ENCODE results near the gene TLE5.
"Not testable (repeated sequence)": the region's sequence is repeated elsewhere in the genome, so short reads cannot be mapped to it uniquely, and the experiment has no call there.

TLE5 gene

DNA sequence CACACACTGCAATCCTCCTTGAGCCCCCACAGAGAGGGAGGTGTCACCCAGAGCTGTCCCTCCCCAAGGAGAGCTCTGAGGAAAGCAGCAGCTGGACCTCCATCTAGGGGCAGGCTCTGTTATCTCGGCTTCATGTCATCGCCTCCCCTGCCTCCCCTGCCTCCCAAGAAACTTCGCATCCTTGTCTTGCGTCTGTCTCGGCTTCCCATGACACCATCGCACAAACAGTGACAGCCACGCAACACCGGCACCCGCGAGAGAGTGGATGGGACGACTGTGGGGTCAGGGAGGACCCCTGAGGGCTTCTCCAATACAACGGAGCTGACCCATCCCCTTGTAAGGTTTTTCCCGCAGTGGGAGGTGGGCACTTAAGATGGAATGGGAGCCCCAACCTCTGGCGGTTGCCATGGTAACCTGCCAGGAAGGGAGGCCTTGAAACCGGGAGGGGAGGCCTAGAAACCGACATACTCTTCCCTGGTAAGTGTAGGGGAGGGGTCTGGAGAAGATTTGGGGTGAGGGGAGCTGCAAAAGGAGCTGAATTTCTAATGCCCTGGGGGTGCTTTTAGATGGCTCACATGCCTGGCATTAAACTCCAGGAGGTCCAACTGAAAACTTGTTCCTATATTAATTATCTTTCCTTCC, 49.6 kb downstream of the TLE5 start:
- TF ChIP-seq, protein P1, sequence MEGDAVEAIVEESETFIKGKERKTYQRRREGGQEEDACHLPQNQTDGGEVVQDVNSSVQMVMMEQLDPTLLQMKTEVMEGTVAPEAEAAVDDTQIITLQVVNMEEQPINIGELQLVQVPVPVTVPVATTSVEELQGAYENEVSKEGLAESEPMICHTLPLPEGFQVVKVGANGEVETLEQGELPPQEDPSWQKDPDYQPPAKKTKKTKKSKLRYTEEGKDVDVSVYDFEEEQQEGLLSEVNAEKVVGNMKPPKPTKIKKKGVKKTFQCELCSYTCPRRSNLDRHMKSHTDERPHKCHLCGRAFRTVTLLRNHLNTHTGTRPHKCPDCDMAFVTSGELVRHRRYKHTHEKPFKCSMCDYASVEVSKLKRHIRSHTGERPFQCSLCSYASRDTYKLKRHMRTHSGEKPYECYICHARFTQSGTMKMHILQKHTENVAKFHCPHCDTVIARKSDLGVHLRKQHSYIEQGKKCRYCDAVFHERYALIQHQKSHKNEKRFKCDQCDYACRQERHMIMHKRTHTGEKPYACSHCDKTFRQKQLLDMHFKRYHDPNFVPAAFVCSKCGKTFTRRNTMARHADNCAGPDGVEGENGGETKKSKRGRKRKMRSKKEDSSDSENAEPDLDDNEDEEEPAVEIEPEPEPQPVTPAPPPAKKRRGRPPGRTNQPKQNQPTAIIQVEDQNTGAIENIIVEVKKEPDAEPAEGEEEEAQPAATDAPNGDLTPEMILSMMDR (IDR thresholded peaks at IDR 0.05; ENCODE audit: low read depth, low read length): no peak
- no peaks in the 10 kb centered on the region for H3K27me3 ChIP-seq (ENCODE audit: insufficient read depth, low read depth, severe bottlenecking)
- no peak for DNase-seq
- H3K27ac ChIP-seq: no peak overlapping the region
- no peaks in the 10 kb centered on the region for H3K9me3 ChIP-seq (ENCODE audit: severe bottlenecking)
- peaks cover 21% of the 10 kb centered on the region for H3K36me3 ChIP-seq
- H3K4me3 ChIP-seq (ENCODE audit: low read depth, low read length): no peak overlapping the region

DNA sequence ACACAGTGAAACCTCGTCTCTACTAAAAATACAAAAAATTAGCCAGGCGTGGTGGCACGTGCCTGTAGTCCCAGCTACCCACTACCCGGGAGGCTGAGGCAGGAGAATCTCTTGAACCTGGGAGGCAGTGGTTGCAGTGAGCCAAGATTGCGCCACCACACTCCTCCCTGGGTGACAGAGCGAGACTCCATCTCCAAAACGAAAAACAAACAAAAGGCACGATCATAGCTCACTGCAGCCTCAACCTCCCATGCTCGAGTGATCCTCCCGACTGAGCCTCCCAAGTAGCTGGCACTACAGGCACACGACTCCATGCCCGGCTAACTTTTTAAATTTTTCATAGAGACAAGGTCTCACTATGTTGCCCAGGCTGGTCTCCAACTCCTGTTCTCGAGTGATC, 50.2 kb downstream of the TLE5 start:
- H3K4me3 ChIP-seq (ENCODE audit: low read depth, low read length); H3K27me3 ChIP-seq (ENCODE audit: insufficient read depth, low read depth, severe bottlenecking); DNase-seq; H3K27ac ChIP-seq; H3K9me3 ChIP-seq (ENCODE audit: severe bottlenecking): not testable (repeated sequence)
- H3K36me3 ChIP-seq: peaks cover 26% of the 10 kb centered on the region

DNA sequence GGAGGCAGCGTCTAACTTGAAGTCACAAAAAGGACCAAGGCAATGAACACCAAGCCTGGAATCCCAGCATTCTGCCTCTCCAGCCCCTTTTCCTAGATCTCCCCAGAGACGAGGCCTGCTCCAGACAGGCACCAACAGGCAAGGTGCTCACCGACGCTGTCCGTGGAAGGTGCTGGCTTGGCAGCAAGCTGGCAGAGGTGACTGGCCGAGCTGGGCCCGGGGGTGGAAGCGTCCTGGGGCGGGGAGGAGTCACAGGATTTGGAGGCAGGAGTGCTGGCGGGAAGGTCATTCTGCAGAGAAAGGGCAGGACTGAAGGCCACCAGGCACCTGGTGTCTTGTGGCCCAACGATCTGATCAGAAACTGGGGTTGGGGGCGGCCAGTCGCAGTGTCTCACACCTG, 51.4 kb downstream of the TLE5 start:
- Histone ChIP-seq H3K9me3 (ENCODE audit: severe bottlenecking) (no peaks in the 10 kb centered on the region), H3K36me3 (peaks cover 30% of the 10 kb centered on the region), H3K27me3 (ENCODE audit: insufficient read depth, low read depth, severe bottlenecking) (no peaks in the 10 kb centered on the region), H3K27ac (no peak overlapping the region), H3K4me3 (ENCODE audit: low read depth, low read length) (no peak overlapping the region)
- DNase-seq: no peak
- TF ChIP-seq, protein P1 (IDR thresholded peaks at IDR 0.05; ENCODE audit: low read depth, low read length): no peak

DNA sequence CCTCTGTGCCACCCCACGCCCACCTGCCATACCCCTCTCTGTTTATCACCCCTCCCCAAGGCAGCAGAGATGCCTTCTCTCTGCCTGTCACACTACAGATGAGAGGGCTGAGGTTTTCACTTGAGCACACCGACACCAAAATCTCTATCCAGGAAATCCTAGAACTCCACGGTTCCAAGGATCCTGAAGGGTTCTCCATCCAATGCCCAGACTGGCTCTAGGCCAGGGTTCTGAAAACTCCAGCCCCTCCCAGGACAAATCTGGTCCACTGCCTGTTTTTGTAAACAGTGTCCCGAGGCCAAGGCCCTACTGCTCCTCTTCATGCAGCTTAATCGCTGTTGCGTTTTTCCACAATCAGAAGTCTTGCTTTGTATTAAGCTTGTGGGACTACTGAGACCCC, 53.3 kb downstream of the TLE5 start:
- TF ChIP-seq, protein P1 (IDR thresholded peaks at IDR 0.05; ENCODE audit: low read depth, low read length): no peak
- H3K4me3 ChIP-seq (ENCODE audit: low read depth, low read length): no peak overlapping the region
- DNase-seq: no peak
- peaks cover 24% of the 10 kb centered on the region for H3K36me3 ChIP-seq
- no peak overlapping the region for H3K27ac ChIP-seq
- H3K9me3 ChIP-seq (ENCODE audit: severe bottlenecking): no peaks in the 10 kb centered on the region
- H3K27me3 ChIP-seq (ENCODE audit: insufficient read depth, low read depth, severe bottlenecking): no peaks in the 10 kb centered on the region

DNA sequence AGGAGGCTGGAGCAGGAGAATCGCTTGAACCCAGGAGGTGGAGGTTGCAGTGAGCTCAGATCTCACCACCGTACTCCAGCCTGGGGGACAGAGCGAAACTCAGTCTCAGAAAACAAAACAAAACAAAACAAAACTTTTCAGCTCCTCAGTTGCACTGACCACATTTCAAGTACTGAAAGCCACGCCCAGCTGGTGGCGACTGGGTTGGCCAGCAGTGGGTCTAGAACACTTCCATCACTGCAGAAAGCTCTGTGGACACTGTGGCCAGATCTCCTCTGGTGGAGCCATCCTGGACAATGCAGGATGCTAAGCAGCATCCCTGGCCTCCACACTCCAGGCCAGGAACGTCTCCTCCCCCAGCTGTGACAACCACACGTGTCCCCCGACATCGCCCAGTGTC, 54.3 kb downstream of the TLE5 start:
- no peaks in the 10 kb centered on the region for H3K27me3 ChIP-seq (ENCODE audit: insufficient read depth, low read depth, severe bottlenecking)
- TF ChIP-seq, protein P1 (IDR thresholded peaks at IDR 0.05; ENCODE audit: low read depth, low read length): no peak
- no peak overlapping the region for H3K4me3 ChIP-seq (ENCODE audit: low read depth, low read length)
- no peak for DNase-seq
- H3K36me3 ChIP-seq: peaks cover 24% of the 10 kb centered on the region
- no peaks in the 10 kb centered on the region for H3K9me3 ChIP-seq (ENCODE audit: severe bottlenecking)
- H3K27ac ChIP-seq: no peak overlapping the region

DNA sequence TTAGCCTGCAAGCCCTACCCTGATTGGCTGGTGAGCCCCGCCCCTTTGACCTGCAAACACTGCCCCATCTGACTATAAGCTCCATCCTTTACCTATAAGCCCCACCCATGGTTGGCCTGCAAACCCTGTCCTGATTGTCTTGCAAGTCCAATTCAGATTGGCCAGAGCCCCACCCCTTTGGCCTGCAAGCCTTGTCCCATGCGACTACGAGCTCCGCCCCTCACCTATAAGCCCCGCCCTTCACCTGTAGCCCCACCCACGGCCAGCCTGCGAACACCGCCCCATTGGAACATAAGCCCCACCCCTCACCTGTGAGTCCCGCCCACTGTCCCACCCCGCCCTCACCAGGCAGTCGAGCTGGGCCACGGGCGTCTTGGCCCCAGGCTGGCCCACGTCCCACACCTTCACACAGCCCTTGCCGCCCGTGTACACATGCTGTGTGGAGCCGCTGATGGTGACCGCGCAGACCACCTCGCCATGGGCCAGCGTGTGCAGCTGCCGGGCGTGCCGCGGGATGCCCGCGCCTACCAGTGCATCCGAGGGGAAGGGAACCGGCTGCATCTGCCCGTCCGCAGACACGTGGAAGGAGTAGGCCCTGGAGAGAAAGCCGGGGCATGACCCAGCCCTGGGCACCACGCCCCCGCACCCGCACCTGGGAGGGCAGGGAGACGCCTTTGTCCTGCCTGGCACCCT, 56.1 kb downstream of the TLE5 start:
- Histone ChIP-seq H3K9me3 (ENCODE audit: severe bottlenecking) (no peaks in the 10 kb centered on the region), H3K27ac (no peak overlapping the region), H3K27me3 (ENCODE audit: insufficient read depth, low read depth, severe bottlenecking) (no peaks in the 10 kb centered on the region), H3K36me3 (peaks cover 32% of the 10 kb centered on the region), H3K4me3 (ENCODE audit: low read depth, low read length) (no peak overlapping the region)
- TF ChIP-seq, protein P1 (IDR thresholded peaks at IDR 0.05; ENCODE audit: low read depth, low read length): no peak
- peak; percentile 53 for DNase-seq

Data from WERI-Rb-1 (cell line).